ENCODE results near the gene CCDC61.

DNA sequence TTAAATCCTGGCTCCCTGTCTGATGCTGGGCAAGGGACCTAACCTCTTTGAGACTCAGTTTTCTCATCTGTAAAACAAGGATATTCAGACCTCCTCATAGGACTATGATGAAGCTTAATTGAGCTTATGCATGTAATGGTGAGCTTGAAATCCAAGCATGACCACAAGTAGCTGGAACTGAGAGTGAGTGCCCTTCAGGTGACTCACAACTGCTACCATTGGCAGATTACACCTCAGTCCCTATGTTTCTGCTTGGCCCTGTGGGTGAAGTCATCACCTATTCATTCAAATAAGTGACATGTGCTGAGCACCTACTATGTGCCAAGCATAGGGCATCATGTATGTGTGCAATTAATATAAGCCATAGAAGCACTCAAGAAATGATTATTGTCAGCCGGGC is 47.3 kb upstream of the CCDC61 start:
- TF ChIP-seq, protein P1, sequence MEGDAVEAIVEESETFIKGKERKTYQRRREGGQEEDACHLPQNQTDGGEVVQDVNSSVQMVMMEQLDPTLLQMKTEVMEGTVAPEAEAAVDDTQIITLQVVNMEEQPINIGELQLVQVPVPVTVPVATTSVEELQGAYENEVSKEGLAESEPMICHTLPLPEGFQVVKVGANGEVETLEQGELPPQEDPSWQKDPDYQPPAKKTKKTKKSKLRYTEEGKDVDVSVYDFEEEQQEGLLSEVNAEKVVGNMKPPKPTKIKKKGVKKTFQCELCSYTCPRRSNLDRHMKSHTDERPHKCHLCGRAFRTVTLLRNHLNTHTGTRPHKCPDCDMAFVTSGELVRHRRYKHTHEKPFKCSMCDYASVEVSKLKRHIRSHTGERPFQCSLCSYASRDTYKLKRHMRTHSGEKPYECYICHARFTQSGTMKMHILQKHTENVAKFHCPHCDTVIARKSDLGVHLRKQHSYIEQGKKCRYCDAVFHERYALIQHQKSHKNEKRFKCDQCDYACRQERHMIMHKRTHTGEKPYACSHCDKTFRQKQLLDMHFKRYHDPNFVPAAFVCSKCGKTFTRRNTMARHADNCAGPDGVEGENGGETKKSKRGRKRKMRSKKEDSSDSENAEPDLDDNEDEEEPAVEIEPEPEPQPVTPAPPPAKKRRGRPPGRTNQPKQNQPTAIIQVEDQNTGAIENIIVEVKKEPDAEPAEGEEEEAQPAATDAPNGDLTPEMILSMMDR (IDR thresholded peaks at IDR 0.05): no peak
- no peak for TF ChIP-seq POLR2A (IDR thresholded peaks at IDR 0.05)

All from body of pancreas (tissue), 4 donors.